Measurements from ENCODE around the gene CAP2.

The CAP2 gene

GRCh38 chr6:17474289-17474688 is 80.9 kb downstream of the CAP2 start:
- DNase-seq (ENCODE audit: low read depth in 2 of 2): no peak

DNA sequence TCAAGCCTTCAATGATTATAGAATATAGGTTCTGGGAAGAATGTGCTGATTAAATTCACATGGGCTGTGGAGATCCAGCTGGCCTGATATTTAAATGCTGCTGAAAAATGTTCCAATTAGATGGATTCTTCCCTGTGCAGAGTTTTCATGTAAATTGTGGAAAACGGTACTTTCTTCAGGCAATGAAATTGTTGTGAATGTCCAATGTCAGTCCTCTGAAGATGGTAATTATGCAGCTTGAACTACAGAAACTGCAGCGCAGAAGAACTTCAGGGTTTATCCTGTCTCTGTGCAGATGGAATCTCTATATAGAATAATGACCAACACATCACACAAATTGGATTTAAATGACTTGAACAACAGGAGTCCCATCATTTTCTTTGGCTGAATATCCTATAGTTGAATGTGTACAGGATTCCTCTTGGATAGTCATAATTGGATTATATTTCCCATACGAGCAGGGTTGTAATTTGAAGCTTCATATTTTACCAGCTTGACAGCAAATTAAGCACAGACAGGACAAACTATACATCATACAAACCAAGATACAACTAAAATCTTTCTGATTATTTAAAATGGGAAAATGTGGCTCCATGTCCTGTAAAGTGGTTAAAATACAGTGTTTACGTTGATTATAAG is 82.3 kb downstream of the CAP2 start:
- no peak for DNase-seq (ENCODE audit: low read depth in 2 of 2)

DNA sequence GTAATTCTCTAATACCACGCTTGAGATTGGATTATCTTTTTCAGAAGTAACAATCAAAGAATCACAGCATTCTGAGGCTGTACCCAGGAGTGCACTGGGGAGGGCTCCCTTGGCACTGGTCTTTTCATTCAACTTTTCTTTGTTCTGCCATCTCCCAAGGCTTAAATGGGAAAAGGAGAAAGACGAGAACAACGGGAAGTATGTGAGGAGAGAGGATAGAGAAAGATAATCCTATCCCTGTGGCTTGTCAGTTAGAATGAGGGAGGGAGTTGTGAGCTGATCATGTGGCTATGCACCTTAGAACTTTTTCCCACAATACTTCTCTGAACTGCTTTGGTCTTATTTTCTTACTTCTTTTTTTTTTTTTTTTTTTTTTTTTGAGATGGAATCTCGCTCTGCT is 83.1 kb downstream of the CAP2 start:
- no peak for DNase-seq (ENCODE audit: low read depth in 2 of 2)

GRCh38 chr6:17477356-17477755 is 84.0 kb downstream of the CAP2 start:
- no peak for DNase-seq (ENCODE audit: low read depth in 2 of 2)

DNA sequence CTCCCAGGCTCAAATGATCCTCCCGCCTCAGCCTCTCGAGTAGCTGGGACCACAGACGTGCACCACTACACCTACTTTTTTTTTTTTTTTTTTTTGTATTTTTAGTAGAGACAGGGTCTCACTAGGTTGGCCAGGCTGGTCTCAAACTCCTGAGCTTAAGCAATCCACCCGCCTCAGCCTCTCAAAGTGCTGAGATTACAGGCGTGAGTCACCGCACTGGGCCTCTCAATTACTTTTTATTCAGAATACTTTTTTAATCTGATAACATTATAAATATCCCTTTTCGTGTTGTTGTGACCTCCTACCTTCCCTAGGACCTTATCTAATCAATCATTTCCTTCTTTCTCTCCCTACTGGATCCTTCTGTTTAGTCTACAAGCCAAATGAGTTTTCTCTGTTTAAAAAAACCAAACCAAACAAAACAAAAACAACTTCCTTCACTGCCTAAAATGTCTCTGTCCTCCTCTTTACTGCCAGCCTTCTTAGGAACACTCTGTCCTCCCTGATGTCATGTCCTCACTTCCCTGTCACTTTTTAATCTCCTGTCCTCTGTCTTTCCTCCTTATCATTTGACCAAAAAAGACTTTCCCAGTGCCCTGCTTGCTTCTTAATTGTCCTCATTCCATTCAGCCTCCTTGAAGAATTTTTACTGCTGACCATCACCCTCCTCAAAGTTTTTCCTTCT is 85.0 kb downstream of the CAP2 start:
- DNase-seq (ENCODE audit: low read depth in 2 of 2): no peak

DNA sequence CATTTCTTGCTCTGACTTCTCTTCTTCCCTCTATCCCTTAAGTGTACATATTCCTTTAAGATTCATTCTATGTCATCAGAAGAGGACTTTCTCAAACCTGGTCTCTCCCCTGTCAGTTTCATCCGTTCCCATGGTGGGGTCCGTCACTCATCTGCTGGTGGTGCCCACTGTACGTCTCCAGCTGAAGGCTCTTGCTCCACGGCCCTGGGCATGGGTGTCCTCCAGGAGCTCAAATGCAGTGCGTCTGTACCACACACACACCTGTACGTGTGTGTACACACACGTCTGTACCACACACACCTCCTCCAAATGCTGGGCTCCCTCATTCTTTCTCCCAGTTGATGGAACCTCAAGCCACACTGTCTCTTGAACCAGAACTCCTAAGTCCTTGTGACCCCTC is 85.6 kb downstream of the CAP2 start:
- no peak for DNase-seq (ENCODE audit: low read depth in 2 of 2)

DNA sequence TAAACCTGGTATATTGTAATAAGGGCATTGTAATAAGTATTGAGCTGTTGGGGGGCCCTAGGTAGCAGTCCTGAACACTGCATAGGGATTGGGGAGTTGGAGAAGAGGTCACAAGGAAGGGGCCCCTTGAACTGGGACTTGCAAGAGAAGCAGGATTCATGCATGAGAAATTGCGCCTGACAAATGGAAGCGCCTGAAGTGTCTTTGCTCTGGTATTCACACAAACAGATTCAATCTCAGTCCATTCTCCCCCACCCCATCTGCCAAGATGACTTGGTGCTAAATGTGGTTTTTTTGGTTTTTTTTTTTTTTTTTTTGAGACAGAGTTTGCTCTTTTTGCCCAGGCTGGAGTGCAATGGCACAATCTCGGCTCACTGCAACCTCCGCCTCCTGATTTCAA is 87.1 kb downstream of the CAP2 start:
- no peak for DNase-seq (ENCODE audit: low read depth in 2 of 2)

- no peak for DNase-seq (ENCODE audit: low read depth in 2 of 2)
These were observed 89.3 kb downstream of the CAP2 start for GRCh38 chr6:17482711-17483110.

DNA sequence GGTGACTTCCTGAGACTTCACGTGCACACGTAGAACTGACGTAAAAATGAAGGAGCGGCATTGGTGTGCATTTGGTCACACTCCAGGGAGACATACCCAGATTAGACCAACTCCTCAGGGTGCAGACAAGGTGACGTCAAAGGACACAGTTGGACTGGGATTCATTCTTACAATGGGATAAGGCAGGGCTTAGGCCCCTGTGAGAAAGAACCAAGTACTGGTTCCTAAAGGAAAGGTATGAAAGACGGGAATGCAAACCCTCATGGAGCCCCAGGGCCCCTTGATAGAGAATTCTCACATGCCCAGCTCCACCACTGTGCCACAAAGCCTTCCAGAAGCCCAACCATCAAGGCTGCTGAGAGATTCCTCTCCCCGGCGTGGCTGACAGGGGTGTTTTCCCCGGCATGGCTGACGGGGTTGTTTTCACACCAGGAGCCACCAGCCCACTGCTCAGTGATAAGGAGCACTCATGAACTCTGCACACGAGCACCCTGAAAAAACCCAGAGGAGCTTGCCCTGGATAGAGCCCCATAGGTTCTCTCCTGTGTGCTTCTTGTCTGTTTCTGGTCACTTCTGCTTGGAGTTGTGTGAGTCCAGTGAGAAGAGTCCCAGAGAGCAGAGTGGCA is 90.1 kb downstream of the CAP2 start:
- DNase-seq (ENCODE audit: low read depth in 2 of 2): no peak

- no peak for DNase-seq (ENCODE audit: low read depth in 2 of 2)
These were observed 90.9 kb downstream of the CAP2 start for GRCh38 chr6:17484201-17484849.

DNA sequence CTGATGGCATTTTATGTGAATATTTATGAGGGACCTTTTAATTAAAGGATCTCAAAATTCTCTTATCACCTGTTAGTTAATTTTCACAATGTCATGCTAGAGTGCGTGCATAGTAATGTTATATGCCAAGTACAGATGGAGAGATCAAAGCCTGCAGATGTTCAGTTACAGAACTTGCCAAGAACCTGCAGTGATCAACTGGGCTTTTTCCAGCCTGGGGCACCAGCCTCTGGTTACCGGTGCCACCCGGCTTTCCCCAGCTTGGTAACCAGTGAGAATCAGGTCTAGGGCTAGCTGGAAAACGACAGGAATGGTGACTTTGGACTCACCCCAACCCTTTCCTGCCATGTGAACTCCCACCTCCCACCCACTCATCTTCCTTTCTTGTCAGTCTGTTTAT is 91.8 kb downstream of the CAP2 start:
- DNase-seq (ENCODE audit: low read depth in 2 of 2): no peak

DNA sequence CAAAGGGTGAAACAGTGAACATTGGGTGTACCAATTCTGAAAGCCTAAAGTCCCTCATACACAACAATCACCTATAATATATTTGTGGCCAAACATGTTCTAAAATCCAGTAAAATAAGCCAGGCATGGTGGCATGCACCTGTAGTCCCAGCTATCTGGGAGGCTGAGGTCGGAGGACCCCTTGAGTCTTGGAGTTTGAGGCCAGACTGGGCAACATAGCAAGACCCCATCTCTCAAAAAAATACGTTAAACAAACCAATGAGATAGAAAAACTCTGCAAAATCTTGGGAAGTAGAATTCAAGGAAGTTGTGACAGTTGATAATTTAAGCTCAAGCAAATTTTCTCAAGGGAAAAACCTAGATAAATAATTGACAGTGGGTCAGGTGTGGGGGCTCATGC is 92.6 kb downstream of the CAP2 start:
- DNase-seq (ENCODE audit: low read depth in 2 of 2): no peak

DNA sequence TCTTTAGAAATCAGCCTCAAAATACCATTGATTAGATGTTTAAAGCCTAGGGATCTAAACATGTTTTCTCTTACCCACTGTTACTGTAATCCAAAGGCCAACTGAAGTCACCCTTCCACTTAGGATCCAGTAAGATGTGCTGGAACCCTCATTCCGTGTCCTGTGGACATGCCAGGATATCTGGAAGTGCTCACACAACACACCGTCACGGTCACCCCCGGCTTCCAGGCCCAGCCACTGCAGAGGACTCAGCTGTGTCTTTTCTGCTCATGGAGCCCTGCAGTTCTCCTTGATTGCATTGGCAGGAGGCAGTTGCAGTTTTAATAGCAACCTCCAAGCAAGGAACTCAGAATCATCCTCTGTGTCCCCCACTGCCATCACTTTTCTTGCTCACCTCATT is 93.3 kb downstream of the CAP2 start:
- DNase-seq (ENCODE audit: low read depth in 2 of 2): no peak

DNA sequence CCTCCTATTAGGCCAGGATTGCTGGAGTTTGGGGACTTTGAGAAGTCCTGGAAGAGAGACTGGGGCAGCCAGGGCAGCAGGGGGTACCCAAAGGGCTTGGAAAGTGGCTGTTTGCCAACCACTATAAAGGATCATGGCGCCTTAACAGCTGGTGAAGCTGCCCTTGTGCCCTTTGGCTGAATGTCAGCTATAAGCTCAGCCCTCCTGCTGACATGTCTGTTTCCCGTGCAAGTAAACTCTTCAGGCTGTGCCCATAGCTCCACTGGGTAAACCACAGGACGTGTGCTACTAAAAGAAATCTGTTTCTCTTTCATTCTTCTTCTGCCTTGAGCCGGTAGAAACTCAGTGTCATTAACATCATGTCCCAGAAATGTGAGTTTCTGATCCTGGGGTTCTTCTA is 97.3 kb downstream of the CAP2 start:
- DNase-seq (ENCODE audit: low read depth in 2 of 2): no peak

GRCh38 chr6:17491416-17492142 is 98.2 kb downstream of the CAP2 start:
- no peak for DNase-seq (ENCODE audit: low read depth in 2 of 2)

GRCh38 chr6:17492350-17492749 is 99.0 kb downstream of the CAP2 start:
- DNase-seq (ENCODE audit: low read depth in 2 of 2): no peak

DNA sequence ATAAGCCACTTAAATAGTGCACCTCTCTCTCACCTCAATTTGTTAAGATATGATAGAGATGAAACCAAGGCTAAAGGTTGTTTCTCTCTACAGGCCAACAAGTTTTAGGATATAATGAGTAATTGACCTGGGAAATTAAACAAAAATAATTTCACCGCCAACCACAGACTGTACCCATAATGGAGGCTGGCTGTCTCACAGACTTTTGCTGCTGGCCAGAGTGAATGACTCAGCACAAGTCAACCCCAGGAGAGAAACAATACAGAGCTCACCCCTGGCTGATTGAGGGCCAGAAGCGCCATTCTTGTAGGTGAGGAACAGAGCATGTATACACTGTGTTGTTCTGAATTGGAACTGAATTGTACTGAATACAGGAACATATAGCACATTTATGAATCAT is 99.9 kb downstream of the CAP2 start:
- DNase-seq (ENCODE audit: low read depth in 2 of 2): no peak

GRCh38 chr6:17494177-17494576 is 100.8 kb downstream of the CAP2 start:
- no peak for DNase-seq (ENCODE audit: low read depth in 2 of 2)

DNA sequence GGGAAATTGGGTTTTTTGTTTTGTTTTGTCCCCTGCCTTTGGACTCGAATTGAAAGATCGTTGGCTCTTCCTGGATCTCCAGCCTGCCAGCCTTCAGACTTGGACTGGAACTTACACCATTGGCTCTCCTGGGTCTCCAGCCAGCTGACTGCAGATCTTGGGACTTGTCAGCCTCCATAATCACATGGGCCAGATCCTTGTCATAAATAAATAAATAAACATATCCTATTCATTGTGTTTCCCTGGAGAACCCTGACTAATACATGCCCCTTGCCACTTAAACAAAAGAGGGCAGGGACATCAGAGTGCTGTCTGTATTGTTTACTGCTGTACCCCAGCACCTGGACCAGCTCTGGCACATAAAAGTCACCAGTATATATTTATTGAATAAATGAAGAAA is 101.5 kb downstream of the CAP2 start:
- DNase-seq (ENCODE audit: low read depth in 2 of 2): no peak

GRCh38 chr6:17497535-17498095 is 104.2 kb downstream of the CAP2 start:
- no peak for DNase-seq (ENCODE audit: low read depth in 2 of 2)

- DNase-seq (ENCODE audit: low read depth in 2 of 2): no peak
These were observed 108.0 kb downstream of the CAP2 start for GRCh38 chr6:17501442-17501841.

Measured in stimulated activated CD8-positive, alpha-beta memory T cell treated with anti-CD3 and anti-CD28 coated beads, Interleukin-7, amount 100 ng/mL, for 4 hours (primary cell).